Peyer's patch (tissue), 4 donors: Measurements from ENCODE around the gene NPFF. TPM values are rescaled to one million over a fixed set of nuclear protein-coding genes. Genes with fewer than 3 reads are reported as not detected.

Experiments used
- DNase-seq, 3 donors: peaks; one replicate each; pipeline ENCODE4 v3.0.0-alpha.2; 2017 to 2019
- H3K27ac ChIP-seq, 4 donors: fragments of 200-600 bp; sonication (generic); one replicate each; pipeline ENCODE4 v1.5.1; 2016 to 2019
- H3K27me3 ChIP-seq, 2 donors: fragments of 200-600 bp; sonication (generic); one replicate each; pipeline ENCODE4 v1.5.1; 2019
- H3K36me3 ChIP-seq, 3 donors: fragments of 200-600 bp; sonication (generic); one replicate each; pipeline ENCODE4 v1.5.1; 2016 to 2019
- H3K4me1 ChIP-seq, 4 donors: fragments of 200-600 bp; sonication (generic); one replicate each; pipeline ENCODE4 v1.5.1; 2016 to 2019
- H3K4me3 ChIP-seq, 4 donors: fragments of 200-600 bp; sonication (generic); 1 replicate in 3 of 4; 2 replicates in 1 of 4; pipeline ENCODE4 v1.5.1; 2016 to 2019; ENCODE audit warnings: mild to moderate bottlenecking in 1 of 4
- H3K9me3 ChIP-seq, 4 donors: fragments of 200-600 bp; sonication (generic); one replicate each; pipeline ENCODE4 v1.5.1; 2016 to 2019; ENCODE audit warnings: mild to moderate bottlenecking in 1 of 4
- POLR2A ChIP-seq, 2 donors: fragments of 450-650 bp; IDR thresholded peaks; one replicate each; pipeline ENCODE4 v1.5.1; 2017; ENCODE audit warnings: antibody characterized with exemption in 2 of 2, mild to moderate bottlenecking in 2 of 2, moderate library complexity in 2 of 2
- small RNA-seq, 2 donors: library from RNA; depleted of rRNA; stranded (forward); fragments of <200 nt; gene quantifications; one replicate each; pipeline ENCODE3, GENCODE V24; 2016
- total RNA-seq, 4 donors: library from RNA; depleted of rRNA; stranded (reverse); fragments of >200 nt; gene quantifications; one replicate each; pipeline ENCODE4 v1.1.0, GENCODE V29; 2016
- TF ChIP-seq, protein P1 (sequence below), 6 experiments: fragments of 450-650 bp in 4 of 6; fragments of 200-600 bp in 2 of 6; sonication (generic) in 1 of 6; IDR thresholded peaks; one replicate each; pipeline ENCODE4 v1.5.1; 2017 to 2019; ENCODE audit warnings: antibody characterized with exemption in 6 of 6, mild to moderate bottlenecking in 3 of 6, moderate library complexity in 1 of 6

Gene NPFF
- total RNA-seq, 4 donors from 2014 or later, result not detected

GRCh38 chr12:53461059-53461458, 46.2 kb downstream of the NPFF start:
- H3K36me3 ChIP-seq, result peaks cover 0 to 100% (median 3%) of the 10 kb centered on the region in 3 donors
- H3K4me3 ChIP-seq, result no peak overlapping the region
- no peaks in the 10 kb centered on the region for H3K27me3 ChIP-seq
- DNase-seq, result no peak
- no peak overlapping the region for H3K27ac ChIP-seq
- peaks cover 0 to 7% (median 0%) of the 10 kb centered on the region in 4 donors for H3K4me1 ChIP-seq
- TF ChIP-seq POLR2A (IDR thresholded peaks at IDR 0.05), result no peak
- TF ChIP-seq, protein P1, sequence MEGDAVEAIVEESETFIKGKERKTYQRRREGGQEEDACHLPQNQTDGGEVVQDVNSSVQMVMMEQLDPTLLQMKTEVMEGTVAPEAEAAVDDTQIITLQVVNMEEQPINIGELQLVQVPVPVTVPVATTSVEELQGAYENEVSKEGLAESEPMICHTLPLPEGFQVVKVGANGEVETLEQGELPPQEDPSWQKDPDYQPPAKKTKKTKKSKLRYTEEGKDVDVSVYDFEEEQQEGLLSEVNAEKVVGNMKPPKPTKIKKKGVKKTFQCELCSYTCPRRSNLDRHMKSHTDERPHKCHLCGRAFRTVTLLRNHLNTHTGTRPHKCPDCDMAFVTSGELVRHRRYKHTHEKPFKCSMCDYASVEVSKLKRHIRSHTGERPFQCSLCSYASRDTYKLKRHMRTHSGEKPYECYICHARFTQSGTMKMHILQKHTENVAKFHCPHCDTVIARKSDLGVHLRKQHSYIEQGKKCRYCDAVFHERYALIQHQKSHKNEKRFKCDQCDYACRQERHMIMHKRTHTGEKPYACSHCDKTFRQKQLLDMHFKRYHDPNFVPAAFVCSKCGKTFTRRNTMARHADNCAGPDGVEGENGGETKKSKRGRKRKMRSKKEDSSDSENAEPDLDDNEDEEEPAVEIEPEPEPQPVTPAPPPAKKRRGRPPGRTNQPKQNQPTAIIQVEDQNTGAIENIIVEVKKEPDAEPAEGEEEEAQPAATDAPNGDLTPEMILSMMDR (IDR thresholded peaks at IDR 0.05), result no peak
- H3K9me3 ChIP-seq, result no peaks in the 10 kb centered on the region

- H3K27me3 ChIP-seq, result no peaks in the 10 kb centered on the region
- H3K36me3 ChIP-seq, result peaks cover 0 to 100% (median 3%) of the 10 kb centered on the region in 3 donors
- H3K27ac ChIP-seq, result no peak overlapping the region
- peaks cover 0 to 14% (median 0%) of the 10 kb centered on the region in 4 donors for H3K4me1 ChIP-seq
- no peaks in the 10 kb centered on the region for H3K9me3 ChIP-seq
- H3K4me3 ChIP-seq, result no peak overlapping the region
- TF ChIP-seq, protein P1 (IDR thresholded peaks at IDR 0.05), result no peak
- no peak for DNase-seq
Observed at GRCh38 chr12:53459097-53459496, 48.2 kb downstream of the NPFF start.

Small RNA genes within 50 kb of the gene (small RNA-seq; reads per million reads assigned to genes)
- 0 reads per million in 2 donors for gene AC023509.3

Other genes with a start within 250 kb of the NPFF start
- gene ESPL1, start 239.2 kb downstream of the NPFF start, total RNA-seq, result 100 to 1,000 TPM in 1 of 4 donors, 10 to 100 TPM in 3; 47.0 to 108 (median 87.0) TPM
- gene PFDN5, start 211.9 kb downstream of the NPFF start, total RNA-seq, result 100 to 1,000 TPM; 223 to 578 (median 263) TPM
- 10 to 100 TPM; 18.4 to 25.6 (median 24.8) TPM for gene MYG1, start 207.8 kb downstream of the NPFF start, total RNA-seq
- gene AAAS, start 185.9 kb downstream of the NPFF start, total RNA-seq, result 100 to 1,000 TPM in 1 of 4 donors, 10 to 100 TPM in 3; 36.4 to 143 (median 51.1) TPM
- gene SP7, start 171.1 kb downstream of the NPFF start, total RNA-seq, result not detected
- gene SP1, start 127.3 kb downstream of the NPFF start, total RNA-seq, result 10 to 100 TPM; 56.1 to 83.4 (median 67.8) TPM
- gene AMHR2, start 83.6 kb downstream of the NPFF start, total RNA-seq, result under 1 TPM in 1 of 4 donors, not detected in 3; 0.40 TPM
- gene PRR13, start 65.8 kb downstream of the NPFF start, total RNA-seq, result 100 to 1,000 TPM; 160 to 541 (median 423) TPM
- gene PCBP2, start 55.4 kb downstream of the NPFF start, total RNA-seq, result 100 to 1,000 TPM; 384 to 549 (median 500) TPM
- 10 to 100 TPM in 3 of 4 donors, 1 to 10 TPM in 1; 6.5 to 44.6 (median 11.6) TPM for gene MAP3K12, start 8.0 kb downstream of the NPFF start, total RNA-seq
- 10 to 100 TPM; 25.7 to 30.3 (median 27.2) TPM for gene TARBP2, start 6.2 kb downstream of the NPFF start, total RNA-seq
- gene ATF7, start 118.9 kb upstream of the NPFF start, total RNA-seq, result 10 to 100 TPM; 25.6 to 38.0 (median 29.8) TPM
- gene ATP5MC2, start 168.6 kb upstream of the NPFF start, total RNA-seq, result 100 to 1,000 TPM; 118 to 246 (median 203) TPM
- 100 to 1,000 TPM in 3 of 4 donors, 10 to 100 TPM in 1; 79.7 to 342 (median 175) TPM for gene CALCOCO1, start 220.0 kb upstream of the NPFF start, total RNA-seq
- gene CISTR, start 244.5 kb upstream of the NPFF start, total RNA-seq, result not detected